ENCODE results near the gene SLC35C1.
"Not testable (repeated sequence)": the region's sequence is repeated elsewhere in the genome, so short reads cannot be mapped to it uniquely, and the experiment has no call there.

SLC35C1 gene

GRCh38 chr11:45791524-45791923, 13.4 kb upstream of the SLC35C1 start:
- DNase-seq, result no peak

GRCh38 chr11:45794169-45794568, 10.8 kb upstream of the SLC35C1 start:
- peak; percentile 70 for DNase-seq

- DNase-seq, result no peak
Measured at GRCh38 chr11:45795379-45795778, 9.6 kb upstream of the SLC35C1 start.

- no peak for DNase-seq
Measured at GRCh38 chr11:45796461-45796861, 8.5 kb upstream of the SLC35C1 start.

GRCh38 chr11:45798793-45799441, 6.0 kb upstream of the SLC35C1 start:
- DNase-seq, result peak; percentile 17

GRCh38 chr11:45799562-45799961, 5.4 kb upstream of the SLC35C1 start:
- no peak for DNase-seq

- no peak for DNase-seq
Measured at GRCh38 chr11:45800261-45800660, 4.7 kb upstream of the SLC35C1 start.

GRCh38 chr11:45801723-45802315, 3.1 kb upstream of the SLC35C1 start:
- no peak for DNase-seq

GRCh38 chr11:45802531-45803317, 2.2 kb upstream of the SLC35C1 start:
- no peak for DNase-seq

GRCh38 chr11:45803971-45804760, 783 bp upstream of the SLC35C1 start:
- peak; percentile 32 for DNase-seq

- peak; percentile 46 for DNase-seq
Measured at GRCh38 chr11:45805305-45806071, 539 bp downstream of the SLC35C1 start.

GRCh38 chr11:45806072-45806933, 1.4 kb downstream of the SLC35C1 start:
- DNase-seq, result no peak

GRCh38 chr11:45806937-45807791, 2.2 kb downstream of the SLC35C1 start:
- no peak for DNase-seq

GRCh38 chr11:45807792-45808238, 2.9 kb downstream of the SLC35C1 start:
- no peak for DNase-seq

GRCh38 chr11:45808427-45808826, 3.5 kb downstream of the SLC35C1 start:
- not testable (repeated sequence) for DNase-seq

- DNase-seq, result no peak
Measured at GRCh38 chr11:45809456-45810395, 4.8 kb downstream of the SLC35C1 start.

GRCh38 chr11:45810431-45811108, 5.6 kb downstream of the SLC35C1 start:
- DNase-seq, result no peak

- no peak for DNase-seq
Measured at GRCh38 chr11:45811109-45811435, 6.1 kb downstream of the SLC35C1 start.

All from NCI-H748 treated with DMSO at 0.1 percent for 48 hours (cell line).